Measurements from ENCODE around the gene PKD1L1.

DNA sequence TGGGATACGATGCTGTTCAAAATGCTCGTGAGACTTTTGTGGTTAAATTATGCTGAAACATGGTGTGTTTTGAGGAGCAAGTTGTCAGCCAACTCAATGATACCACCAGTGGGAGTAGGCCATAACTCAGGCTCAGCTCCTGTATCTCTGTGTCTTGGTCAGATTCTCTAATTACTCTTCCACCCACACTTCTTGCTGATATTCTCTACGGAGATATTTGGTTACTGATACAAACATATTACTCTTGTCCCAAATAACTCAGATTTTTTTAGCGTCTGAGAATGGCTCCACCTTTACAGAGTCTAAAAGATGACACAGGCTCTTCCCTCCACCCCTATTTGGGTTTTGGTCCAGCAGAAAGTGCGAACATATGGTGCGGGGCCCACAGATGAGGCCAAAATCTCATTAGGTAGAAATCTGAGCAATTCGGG is 168.9 kb downstream of the PKD1L1 start:
- TF ChIP-seq, protein P1, sequence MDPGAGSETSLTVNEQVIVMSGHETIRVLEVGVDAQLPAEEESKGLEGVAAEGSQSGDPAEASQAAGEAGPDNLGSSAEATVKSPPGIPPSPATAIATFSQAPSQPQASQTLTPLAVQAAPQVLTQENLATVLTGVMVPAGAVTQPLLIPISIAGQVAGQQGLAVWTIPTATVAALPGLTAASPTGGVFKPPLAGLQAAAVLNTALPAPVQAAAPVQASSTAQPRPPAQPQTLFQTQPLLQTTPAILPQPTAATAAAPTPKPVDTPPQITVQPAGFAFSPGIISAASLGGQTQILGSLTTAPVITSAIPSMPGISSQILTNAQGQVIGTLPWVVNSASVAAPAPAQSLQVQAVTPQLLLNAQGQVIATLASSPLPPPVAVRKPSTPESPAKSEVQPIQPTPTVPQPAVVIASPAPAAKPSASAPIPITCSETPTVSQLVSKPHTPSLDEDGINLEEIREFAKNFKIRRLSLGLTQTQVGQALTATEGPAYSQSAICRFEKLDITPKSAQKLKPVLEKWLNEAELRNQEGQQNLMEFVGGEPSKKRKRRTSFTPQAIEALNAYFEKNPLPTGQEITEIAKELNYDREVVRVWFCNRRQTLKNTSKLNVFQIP (CRISPR knock-in tag; IDR thresholded peaks at IDR 0.05; ENCODE audit: borderline replicate concordance, low read depth) = no peak
- no peak for TF ChIP-seq ZNF565 (CRISPR knock-in tag; conservative IDR thresholded peaks at IDR 0.05; ENCODE audit: low read depth)
- no peak for TF ChIP-seq ZNF70 (CRISPR knock-in tag; IDR thresholded peaks at IDR 0.05)
- TF ChIP-seq ZC3H10 (CRISPR knock-in tag; IDR thresholded peaks at IDR 0.05) = no peak
- TF ChIP-seq CSDC2 (CRISPR knock-in tag; IDR thresholded peaks at IDR 0.05) = no peak
- no peak for TF ChIP-seq GLIS3 (CRISPR knock-in tag; IDR thresholded peaks at IDR 0.05)
- TF ChIP-seq BACH2 (CRISPR knock-in tag; IDR thresholded peaks at IDR 0.05; ENCODE audit: borderline replicate concordance) = no peak
